ENCODE measurements around the gene CALHM3.
A peak's percentile ranks its signal among the peaks of the same experiment; 100 is the strongest.

The CALHM3 gene

DNA sequence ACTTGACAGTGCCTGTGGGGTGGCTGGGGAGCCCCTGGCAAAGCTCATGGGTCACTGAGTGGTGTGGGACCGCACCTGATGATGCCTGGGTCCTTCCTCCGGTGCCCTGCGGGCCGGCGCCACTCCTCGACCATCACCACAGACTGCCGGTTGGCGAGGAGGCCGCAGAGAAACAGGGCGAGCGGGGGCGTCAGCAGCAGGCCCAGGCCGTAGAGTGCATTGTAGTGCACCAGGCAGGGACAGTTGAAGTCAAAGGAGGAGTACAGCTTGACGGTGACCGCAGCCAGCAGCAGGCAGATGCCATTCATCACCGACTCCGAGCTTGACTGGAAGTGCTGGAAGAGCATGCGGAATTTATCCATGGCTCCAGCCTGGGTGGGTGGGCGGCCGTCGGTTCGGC, 369 bp downstream of the CALHM3 start:
- TF ChIP-seq, protein P1, sequence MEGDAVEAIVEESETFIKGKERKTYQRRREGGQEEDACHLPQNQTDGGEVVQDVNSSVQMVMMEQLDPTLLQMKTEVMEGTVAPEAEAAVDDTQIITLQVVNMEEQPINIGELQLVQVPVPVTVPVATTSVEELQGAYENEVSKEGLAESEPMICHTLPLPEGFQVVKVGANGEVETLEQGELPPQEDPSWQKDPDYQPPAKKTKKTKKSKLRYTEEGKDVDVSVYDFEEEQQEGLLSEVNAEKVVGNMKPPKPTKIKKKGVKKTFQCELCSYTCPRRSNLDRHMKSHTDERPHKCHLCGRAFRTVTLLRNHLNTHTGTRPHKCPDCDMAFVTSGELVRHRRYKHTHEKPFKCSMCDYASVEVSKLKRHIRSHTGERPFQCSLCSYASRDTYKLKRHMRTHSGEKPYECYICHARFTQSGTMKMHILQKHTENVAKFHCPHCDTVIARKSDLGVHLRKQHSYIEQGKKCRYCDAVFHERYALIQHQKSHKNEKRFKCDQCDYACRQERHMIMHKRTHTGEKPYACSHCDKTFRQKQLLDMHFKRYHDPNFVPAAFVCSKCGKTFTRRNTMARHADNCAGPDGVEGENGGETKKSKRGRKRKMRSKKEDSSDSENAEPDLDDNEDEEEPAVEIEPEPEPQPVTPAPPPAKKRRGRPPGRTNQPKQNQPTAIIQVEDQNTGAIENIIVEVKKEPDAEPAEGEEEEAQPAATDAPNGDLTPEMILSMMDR (IDR thresholded peaks at IDR 0.05; ENCODE audit: extremely low read depth, missing control alignments), result no peak
- no peak for DNase-seq (ENCODE audit: low spot score)

DNA sequence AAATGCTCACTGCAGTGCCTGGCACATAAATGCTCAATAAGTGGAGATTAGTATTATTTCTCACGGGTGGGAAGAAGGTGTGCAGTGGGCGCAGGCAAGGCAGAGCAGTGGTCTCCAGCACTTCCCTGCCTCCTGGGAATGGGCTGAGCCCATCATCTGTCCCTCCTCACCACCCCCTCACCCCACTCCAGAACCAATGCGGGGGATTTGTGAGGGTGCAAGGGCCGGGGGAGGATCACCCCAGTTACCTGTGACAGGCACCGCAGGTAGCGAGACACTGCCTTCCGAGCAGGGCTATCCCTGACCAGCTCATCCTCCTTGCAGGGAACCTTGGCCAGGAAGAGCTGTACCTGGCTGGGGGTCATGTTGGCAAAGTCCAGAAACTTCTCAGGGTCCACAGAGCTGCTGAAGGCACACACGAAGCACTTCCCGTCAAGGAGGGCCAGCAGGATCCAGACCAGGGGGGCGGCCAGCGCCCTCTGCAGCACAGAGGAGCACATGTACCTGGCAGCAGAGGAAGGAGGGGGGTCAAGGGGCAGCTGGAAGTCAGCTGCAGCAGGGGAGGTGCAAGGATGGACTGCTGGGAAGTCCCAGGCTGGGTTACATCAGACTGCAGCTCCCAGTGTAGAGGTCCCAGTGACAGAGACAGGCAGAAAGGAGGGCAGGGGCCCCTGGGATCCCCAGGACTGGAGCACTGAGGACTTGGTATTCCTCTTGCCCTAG, 2.8 kb downstream of the CALHM3 start:
- peak; percentile 77 for DNase-seq (ENCODE audit: low spot score)
- TF ChIP-seq, protein P1 (IDR thresholded peaks at IDR 0.05; ENCODE audit: extremely low read depth, missing control alignments), result peak; percentile 28

DNA sequence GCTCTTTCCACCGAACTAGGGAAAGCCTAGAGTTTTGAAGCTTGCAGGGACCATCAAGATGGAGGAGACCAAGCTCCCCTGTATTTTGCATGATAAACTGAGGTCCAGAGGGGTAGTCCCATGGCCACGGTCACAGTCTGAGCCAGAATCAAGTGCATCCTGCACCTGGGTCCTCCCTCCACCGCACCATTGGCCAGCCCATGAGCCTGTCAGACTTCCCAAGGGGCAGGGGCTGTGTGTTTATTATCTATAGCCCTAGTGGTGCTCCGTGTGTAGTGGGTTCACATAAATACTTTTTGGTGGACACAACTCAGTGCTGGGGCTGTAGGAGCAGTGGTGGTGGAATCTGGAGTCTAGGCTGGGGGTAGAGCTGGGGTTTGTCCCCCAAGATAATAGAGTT, 3.6 kb downstream of the CALHM3 start:
- TF ChIP-seq, protein P1 (IDR thresholded peaks at IDR 0.05; ENCODE audit: extremely low read depth, missing control alignments), result no peak
- DNase-seq (ENCODE audit: low spot score), result no peak

DNA sequence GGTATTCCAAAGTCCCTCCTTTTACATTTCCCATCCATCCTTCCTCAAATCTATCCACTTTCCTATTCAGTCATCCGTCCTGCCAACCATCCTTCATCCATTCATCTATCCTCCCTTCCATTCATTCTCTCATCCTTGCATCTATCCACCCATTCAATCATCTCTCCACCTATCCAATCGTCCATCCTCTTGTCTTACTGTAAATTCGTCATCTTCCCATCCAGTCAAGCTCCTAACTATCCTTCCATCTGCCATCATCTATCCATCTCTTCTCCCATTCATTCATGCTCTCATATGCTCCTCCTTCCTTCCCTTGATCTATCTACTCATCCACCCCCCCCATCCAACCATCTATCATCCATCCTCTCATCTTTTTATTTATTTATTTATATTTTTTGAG, 5.0 kb downstream of the CALHM3 start:
- TF ChIP-seq, protein P1 (IDR thresholded peaks at IDR 0.05; ENCODE audit: extremely low read depth, missing control alignments), result no peak
- DNase-seq (ENCODE audit: low spot score), result no peak

DNA sequence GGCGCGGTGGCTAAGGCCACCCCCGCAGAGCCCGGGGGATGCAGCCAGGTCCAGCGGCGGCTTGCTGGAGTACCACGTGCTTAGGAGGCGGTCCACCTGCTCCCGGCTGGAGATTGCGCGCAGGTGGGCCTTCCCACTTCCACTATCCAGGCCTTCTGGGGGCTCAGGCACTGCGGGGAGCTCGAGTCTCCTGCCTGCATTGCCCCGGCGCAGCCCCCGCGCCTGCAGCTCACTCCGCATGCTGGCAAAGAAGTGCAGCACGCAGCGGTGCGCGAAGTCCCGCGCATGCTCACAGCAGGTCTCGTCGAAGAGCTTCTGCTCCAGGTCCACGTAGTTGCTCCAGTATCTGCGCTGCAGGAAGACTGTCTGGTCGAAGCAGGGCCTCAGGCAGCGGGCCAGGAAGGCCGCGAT, 5.8 kb downstream of the CALHM3 start:
- DNase-seq (ENCODE audit: low spot score), result no peak
- TF ChIP-seq, protein P1 (IDR thresholded peaks at IDR 0.05; ENCODE audit: extremely low read depth, missing control alignments), result no peak

DNA sequence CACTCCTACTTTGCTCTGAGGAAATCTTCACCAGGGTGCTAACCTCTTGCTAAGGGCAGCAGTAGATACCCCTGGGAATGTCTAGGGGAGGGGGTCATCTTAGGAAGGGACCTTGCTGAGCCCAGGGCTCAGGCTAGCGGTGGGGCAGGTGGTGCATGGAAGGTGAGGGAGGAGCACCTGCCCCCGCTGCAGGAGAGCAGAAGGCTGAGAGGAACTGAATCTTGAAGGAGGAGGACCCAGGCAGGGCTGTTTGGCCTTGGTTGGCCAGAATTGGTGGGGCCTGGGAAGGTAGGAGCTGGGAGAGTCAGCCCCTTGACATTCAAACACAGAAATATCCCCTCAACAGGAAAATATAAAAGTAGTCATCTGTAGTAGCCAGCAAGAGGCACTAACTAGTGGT, 7.0 kb downstream of the CALHM3 start:
- TF ChIP-seq, protein P1 (IDR thresholded peaks at IDR 0.05; ENCODE audit: extremely low read depth, missing control alignments), result no peak
- peak; percentile 74 for DNase-seq (ENCODE audit: low spot score)

DNA sequence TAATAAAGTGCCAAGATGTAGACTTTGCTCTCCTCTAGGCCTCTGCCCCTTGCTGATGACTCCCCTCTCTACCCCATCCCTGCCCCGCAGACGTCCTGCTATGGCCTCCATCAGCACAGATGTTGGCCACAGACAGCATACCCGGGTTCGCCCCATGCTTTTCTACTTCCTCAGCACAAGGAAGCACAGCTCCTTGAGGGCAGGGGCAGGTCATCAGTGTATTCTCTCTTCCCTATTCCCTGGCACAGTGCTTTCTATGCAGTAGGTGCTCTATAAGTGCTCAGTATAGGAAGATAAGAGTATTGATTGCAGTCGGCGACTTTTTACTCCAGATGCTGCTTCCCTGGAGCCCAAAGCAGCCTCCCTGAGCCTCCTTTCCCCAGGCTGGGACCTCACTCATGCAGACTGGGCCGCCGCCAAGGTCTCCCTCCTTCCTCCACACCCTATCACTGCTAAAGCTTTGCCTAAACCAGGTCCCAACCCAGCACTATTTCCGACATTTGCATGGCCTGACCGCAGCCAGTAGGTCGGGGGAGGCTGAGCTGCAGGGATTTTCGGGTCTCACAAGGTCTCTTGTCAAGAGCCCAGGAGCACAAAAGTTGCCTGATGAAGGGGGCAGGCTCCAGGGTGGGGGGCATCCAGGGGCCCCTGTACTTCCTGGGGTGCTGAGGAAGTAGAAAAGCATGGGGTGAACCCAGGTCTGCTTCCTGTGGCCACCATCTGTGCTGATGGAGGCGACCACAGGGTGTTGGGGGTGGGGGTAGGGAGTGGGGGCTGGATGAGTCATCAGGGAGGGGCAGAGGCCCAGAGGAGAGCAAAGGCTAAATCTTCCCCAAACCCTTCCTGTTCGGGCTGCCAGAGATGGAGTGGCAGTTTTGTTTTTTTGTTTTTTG, 8.0 kb downstream of the CALHM3 start:
- peak; percentile 90 for DNase-seq (ENCODE audit: low spot score)
- TF ChIP-seq, protein P1 (IDR thresholded peaks at IDR 0.05; ENCODE audit: extremely low read depth, missing control alignments), result no peak
